CD4-positive, alpha-beta T cell treated with Interferon gamma for 1 hour (primary cell): ENCODE measurements around the gene MUC21.
"Not testable (repeated sequence)": the region's sequence is repeated elsewhere in the genome, so short reads cannot be mapped to it uniquely, and the experiment has no call there.

Experiments used
- DNase-seq: peaks from one replicate; pipeline ENCODE4 v3.0.0-alpha.2; 2020

The MUC21 gene

DNA sequence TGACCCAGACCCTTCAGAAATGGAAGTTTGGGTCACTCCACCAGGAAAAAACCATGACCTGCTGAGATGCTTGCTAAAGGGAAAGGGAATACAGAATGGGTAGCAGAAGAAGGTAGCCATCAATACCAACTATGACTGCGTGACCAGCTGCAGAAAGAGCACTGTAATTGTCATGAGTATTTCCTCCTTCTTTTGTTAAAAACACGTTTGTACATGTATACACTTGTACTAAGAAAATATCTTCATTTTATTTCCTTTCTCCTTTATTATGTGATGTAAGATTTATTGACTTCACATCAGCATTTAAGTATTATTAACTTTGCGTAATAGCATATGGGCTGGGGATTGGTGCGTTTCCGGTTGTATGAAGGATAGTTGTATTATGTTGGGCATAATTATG is 12.6 kb upstream of the MUC21 start:
- DNase-seq, result no peak

DNA sequence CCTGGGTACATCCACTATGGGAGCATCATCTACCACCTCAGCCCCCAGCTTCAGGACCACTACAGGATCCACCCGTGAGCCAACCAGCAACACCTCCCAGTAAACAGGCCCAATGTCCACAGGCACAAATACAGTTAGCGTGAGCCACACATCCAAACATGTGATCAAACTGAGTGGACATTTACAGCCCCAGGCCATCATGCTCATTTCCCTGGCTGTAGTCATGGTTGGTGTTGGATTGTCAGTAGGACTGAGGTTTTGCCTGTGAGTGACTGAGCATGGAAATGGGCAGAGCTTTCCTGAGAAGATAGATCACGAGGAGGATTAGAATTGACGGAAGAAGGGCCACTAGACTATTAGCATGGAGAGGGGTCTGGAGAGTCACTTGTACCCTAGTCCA is 10.7 kb upstream of the MUC21 start:
- DNase-seq, result no peak

DNA sequence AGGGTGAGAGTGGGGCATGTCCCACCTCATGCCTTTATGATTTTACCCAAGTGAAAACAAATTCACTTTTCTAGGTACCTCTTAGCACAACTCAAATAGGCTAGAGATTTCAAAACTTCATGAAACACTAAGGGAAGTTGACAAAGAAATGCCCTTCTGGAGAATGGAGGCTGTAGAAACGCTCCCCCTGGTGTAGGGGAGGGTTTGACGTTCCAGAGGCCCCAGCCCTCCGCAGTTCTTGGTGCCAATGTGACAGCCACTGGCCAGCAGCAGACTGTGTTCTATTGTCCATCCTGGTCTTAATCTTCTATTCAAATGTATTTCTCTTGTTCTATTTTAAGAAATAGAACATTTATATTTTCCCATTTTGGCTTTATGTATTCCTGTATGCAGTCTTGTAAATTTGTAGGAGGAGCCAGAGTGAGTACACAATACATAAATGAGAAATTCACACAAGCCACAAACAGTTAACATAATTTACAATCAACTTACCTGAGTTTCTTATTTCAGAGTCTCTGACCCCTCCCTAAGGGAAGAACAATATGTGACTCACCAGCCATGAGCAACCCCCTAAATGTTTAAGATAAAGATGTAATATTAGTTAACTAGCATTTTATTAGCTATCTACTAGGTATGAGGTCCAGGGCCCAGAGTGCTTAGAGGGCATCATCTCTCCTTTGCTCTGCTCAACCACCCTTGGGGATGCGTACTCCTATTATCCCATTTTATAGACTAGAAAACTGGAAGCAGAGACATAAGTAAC is 8.8 kb upstream of the MUC21 start:
- DNase-seq, result no peak

DNA sequence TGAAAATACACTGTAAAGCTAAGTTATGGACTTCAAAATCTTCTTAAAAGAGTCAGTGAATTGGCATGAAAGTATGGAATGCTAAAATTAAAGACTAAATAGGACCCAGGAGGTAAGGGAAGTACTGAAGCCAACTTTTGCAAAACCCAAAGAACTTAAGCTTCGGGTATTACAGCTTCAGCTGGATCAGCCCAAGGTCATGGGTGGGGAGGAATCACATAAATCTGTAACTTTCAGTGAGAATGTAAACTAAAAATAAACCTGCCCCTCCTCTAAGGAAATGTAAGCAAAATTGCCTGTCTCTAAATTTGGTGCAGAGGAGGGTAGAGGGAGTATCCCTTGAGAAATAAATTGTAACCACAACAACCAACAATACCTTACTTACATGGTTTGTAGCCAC is 4.4 kb upstream of the MUC21 start:
- DNase-seq, result no peak

DNA sequence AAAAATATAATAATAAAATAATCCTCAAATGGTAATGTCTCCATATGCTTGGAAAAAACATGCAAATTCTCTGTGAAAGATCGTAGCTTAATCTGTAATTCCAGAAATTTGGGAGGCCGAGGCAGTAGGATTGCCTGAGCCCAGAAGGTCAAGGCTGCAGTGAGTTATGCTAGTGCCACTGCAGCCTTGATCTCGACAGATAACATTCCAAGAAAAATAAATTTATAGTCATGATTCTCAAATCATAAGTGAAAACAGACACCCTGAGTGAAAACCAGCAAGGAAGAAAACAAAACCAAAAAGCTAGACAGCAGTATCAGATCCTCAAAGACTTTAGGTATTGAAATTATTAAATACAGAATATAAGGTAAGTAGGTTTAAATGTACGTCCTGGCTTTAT is 3.8 kb upstream of the MUC21 start:
- no peak for DNase-seq

DNA sequence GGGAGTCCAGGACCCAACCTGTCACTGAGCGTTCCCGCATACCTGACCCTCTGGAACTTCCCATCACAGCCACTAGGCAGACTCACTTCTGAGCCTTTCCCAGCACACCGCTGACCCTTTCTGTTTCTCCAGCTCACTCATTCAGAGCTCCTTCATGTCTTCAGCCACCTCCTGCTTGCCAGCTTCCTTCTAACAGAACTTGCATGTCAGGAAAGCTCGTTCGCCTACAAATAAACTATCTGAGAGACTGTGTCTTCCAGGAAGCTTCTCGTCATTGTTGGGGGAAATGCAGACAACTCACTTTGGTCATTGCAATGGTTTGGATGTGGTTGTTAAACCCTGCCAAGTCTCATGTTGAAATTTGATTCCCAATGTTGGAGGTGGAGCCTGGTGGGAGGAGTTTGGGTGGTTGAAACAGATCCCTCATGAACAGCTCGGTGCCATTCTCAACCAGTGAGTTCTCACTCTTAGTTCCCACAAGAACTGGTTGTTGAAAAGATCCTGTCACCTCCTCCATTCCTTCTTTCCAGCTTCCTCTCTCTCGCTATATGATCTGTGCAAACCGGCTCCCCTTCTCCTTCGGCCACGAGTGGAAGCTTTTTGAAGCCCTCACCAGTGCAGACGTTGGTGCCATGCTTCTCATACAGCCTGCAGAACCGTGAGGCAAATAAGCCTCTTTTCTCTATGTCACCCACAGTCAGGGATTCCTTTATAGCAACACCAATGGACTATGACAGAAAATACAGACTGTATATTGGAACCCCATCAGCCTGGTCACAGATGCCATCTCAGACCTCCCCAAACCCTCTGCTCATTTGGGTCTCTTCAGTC is 1.4 kb upstream of the MUC21 start:
- no peak for DNase-seq

DNA sequence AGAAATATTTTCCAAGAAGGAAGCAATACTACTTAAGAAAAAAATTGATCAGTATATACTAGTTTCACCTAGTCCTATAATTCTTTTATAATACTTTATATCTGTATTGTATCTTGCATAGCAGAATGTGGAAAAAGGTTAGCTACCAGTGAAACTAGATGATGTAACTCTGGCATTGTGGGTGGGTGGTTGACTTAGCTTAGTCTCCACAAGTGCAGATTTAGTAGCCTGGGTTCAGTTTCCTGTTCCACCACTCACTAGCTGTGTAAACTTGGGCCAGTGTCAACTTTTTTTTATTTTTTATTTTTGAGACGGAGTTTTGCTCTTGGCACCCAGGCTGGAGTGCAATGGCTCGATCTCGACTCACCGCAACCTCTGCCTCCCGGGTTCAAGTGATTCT is 2.0 kb downstream of the MUC21 start:
- no peak for DNase-seq

DNA sequence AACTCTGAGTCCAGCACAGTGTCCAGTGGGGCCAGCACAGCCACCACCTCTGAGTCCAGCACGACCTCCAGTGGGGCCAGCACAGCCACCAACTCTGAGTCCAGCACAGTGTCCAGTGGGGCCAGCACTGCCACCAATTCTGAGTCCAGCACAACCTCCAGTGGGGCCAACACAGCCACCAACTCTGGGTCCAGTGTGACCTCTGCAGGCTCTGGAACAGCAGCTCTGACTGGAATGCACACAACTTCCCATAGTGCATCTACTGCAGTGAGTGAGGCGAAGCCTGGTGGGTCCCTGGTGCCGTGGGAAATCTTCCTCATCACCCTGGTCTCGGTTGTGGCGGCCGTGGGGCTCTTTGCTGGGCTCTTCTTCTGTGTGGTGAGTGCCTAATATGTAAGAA is 3.8 kb downstream of the MUC21 start:
- no peak for DNase-seq

DNA sequence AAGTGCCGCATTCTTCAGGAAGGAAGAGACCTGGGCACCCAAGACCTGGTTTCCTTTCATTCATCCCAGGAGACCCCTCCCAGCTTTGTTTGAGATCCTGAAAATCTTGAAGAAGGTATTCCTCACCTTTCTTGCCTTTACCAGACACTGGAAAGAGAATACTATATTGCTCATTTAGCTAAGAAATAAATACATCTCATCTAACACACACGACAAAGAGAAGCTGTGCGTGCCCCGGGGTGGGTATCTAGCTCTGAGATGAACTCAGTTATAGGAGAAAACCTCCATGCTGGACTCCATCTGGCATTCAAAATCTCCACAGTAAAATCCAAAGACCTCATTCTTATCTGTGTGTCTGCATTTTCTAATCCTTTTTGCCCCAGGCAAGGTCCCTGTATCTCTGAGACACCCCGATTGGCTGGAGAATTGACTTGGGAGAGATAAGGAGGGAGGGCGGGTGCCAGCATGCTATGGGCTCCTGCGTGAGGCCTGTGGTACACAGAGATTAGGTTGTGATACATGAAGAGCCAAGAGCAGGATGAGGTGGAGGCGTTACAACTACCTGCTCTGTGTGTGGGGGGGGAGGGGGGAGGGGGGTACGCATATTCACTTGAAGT is 4.8 kb downstream of the MUC21 start:
- DNase-seq, result no peak

DNA sequence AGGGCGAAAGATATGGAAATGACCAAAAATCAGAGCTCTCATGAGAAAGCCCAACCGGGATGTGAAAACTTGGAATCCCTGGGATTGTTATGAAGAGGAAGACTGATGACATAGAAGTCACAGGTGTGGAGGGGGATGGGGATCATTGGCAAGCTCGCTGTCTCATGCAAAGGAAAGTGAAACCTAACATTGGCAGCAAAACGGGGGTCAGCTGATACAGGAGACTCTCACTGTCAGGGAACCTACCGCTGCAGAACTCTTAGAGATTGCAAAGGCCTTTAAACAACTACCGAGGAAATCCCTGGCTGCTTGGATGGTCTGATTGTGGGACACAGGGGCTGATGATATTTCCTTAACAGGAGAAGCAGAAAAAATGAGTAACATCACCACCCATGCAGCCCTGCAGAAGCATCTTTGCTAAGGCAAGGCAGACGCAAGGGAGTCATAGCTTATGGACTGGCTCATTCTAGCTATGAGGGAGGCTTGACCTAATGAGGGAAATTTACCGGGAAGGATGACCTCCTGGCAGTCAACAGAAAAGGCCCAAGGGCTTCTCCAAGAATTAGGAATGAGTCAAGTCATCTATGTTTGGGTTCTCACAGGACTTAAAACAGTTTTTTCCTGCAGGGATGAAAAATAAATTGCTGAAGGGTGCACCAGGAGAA is 7.0 kb downstream of the MUC21 start:
- DNase-seq, result no peak

DNA sequence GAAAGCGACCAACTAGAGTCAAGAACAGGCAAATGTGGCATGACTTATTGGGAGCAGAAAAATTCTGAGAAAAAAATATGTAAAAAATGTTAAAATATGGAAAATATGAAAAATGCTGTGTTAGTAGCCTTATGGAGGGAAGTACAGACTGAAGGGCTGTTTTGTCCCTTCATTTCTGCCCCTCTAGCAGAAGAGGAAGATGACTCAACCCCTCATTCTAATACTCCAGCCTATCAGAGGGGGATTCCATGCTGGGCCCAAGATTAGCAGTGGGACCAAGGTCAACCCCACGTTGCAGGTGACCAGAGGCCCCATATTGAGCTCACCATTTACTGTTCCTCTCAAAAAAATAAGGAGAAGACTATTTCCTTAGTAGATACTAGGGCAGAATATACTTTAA is 8.4 kb downstream of the MUC21 start:
- DNase-seq, result no peak

DNA sequence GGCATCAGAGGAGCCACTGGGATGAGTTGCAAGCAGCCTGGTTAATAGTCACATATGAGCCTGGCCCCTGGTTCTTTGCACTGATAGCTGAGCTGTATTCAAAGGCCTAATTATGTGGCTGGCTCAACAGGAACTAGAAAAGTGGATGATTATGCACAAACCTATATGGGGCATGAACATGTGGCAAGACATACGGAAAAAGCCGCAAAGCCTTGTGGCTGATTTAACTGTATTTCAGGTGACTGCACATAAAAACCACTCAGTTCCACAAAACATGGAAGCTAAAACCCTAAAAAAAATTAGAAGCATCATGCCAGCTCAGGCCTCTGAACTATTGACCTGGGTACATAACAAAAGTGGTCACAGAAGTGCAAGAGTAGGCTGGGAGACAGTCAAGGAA is 13.8 kb downstream of the MUC21 start:
- DNase-seq, result no peak

DNA sequence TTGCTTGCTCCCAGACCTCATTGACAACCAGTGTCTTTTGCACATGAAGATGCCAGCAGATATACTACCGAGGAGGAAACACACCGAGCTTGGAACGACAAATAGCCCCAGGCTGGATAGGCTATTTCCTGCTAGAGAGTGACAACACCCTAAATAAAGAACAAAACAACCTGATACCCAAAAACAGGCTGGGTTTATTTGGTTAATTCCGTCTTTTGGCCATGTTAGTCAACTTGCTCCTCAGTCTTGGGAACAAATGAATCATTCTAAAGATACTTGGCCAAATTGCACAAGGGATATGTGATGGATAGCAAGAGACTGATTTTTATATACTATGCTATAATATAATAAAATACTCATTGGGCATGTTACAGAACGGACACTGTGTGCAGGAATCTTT is 15.3 kb downstream of the MUC21 start:
- DNase-seq, result no peak

DNA sequence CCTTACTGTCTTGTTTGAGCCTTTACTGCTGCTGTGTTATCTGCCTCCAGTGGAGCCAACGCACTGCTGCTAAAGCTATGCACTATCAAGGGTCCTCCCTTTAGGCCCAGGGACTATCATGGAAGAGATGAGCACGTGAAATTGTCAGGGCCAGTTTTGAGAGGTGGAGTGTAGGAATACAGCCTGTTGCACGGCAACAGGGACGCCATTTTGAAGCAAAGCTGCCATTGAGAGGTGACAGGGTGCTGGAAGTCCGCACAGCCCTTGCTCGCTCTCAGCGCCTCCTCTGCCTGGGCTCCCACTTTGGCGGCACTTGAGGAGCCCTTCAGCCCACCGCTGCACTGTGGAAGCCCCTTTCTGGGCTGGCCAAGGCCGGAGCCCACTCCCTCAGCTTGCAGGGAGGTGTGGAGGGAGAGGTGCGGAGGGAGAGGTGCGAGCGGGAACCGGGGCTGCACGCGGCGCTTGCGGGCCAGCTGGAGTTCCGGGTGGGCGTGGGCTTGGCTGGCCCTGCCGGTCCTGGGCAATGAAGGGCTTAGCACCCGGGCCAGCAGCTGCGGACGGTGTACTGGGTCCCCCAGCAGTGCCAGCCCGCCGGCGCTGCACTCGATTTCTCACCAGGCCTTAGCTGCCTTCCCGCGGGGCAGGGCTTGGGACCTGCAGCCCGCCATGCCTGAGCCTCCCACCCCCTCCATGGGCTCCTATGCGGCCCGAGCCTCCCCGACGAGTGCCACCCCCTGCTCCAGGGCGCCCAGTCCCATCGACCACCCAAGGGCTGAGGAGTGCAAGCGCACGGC is 16.7 kb downstream of the MUC21 start:
- DNase-seq, result not testable (repeated sequence)

DNA sequence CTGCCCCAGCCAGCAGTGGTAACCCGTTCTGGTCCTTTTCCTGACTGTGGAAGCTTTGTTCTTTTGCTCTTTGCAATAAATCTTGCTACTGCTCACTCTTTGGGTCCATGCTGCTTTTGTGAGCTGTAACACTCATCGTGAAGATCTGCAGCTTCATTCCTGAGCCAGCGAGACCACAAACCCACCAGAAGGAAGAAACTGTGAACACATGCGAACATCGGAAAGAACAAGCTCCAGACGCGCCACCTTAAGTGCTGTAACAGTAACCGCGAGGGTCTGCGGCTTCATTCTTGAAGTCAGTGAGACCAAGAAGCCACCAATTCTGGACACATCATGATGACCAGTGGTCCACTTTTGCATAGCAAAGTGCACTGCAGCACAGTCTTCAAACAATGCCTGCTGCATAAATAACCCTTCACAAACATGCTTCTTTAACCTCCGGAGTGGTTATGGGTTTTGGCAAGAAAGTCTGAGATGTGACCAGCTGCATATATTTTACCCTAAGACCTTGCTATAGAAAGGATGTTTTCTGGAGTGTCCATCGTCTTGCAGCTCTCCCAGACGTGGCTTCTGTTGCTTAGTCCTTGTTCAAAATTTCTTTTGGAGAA is 17.9 kb downstream of the MUC21 start:
- DNase-seq, result no peak

DNA sequence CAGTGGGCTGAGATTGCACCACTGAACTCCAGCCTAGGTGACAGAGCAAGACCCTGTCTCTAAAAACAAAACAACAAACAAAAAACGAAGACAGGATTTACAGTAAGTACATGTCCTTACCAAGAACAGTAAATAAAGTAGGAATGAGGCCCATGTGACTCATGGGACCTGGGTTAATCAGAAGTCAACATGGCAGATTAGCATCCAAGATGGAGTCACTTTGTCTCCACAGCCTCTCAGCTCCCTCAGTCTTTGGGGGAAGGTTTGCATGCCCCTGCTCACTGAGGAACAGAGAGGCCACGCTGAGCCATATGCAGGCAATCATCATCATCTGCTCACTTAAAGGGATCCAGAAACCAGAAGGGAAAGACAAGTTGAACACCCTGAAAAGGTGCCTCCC is 19.0 kb downstream of the MUC21 start:
- no peak for DNase-seq

DNA sequence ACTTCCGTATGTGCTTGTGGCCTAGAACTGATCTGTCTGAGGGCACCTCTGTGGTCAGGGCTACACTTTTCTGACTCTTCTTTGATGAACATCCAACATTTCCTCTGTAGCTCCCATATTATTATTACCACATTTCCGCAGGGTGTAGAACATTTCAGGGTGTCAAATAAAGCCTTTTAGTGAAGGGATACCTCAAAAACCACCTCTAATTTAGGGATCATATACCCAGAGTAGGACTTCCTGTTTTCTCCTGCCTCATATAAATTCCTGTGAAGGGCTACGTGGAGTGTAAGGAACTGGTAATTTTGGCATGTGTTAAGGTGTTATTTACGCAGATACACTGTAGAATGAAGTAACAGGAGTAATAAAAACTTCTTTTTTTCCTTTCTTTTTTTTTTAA is 21.3 kb downstream of the MUC21 start:
- no peak for DNase-seq

DNA sequence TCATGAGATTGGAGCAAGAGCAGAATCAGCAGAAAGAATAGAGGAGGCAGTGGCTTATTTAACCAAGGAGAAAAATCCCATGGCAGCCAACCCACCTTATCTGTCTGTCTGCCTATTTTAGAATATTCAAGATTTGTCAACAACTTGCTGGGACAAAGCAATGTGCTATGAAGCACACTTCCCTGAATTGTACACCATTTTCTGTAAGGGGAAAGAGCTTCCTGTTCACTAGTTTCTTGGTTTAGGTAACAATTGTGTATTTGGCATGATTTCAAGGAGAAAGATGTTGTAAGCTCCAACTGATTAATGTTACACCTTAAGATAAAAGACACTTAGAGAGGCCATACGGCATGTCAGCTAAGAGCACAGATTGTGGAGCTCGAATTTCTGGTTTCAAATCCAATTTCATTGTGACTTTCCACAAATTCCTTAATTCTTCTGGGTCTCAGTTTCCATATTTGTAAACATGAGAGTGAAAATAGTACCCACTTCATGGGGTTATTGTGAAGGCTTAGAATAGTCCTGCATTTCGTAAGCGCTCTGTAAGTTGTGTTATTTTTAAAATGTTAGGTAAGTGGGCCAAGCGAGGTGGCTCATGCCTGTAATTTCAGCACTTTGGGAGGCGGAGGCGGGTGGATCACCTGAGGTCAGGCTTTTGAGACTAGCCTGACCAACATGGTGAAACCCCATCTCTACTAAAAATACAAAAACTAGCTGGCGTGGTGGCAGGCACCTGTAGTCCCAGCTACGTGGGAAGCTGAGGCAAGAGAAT is 21.9 kb downstream of the MUC21 start:
- no peak for DNase-seq

DNA sequence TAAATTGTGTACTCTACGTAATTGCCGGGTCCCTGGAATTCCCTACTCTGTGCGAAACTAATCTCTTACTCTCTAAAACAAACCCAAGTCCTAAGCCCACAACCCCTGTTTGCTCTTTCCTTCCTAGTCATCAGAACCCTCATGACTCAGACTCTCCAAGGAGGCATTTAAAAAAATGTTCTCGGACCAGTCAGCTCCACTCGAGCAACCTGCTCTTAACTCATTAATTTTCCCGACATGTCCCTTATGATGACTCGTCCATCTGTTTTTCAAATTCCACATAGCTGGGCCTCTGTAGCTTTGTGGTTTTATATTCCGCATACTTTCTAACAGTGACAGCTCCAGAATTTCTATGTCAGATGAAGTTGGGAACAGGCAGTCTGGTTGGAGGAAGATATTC is 24.2 kb downstream of the MUC21 start:
- no peak for DNase-seq

DNA sequence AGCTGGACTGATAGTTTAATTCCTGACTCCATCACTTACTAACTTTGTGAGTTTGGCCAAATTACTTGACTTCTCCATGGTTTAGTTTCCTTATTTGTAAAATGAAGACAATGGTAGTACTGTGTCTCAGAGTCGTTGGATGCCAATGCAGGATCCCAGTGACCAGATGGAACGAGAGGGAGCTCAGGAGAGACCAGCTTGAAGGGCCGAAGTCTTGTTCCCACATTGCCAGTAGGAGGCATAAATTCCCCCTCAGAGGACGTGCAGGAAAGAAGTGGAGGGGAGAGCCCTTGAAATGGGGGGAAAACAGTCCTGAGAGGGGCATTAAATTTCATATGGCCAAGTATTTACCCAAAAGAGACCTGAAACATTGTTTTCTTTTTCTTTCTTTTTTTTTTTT is 24.6 kb downstream of the MUC21 start:
- no peak for DNase-seq

DNA sequence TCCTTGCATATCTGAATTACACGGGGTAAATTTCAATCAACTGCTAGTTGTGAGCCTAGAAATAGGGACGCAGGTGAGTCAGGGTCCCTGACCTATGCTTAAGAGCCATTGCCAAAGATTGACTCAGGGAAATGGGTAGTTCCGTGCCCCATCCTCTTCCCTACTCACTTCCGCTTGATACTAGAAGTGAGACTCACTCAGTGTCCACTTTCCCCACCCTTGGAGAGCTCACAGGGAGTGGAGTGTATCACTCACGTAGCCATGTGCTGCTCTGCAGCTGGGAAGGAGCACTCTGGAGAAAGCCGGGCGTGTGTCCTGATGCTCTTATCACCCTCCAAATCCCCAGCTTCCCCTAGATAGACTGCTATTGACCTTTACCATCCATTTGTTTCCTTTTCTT is 26.2 kb downstream of the MUC21 start:
- DNase-seq, result no peak
